NCI-H1105 (cell line): ENCODE data around the gene HSPA9.

Source experiments
- DNase-seq: peaks from one replicate; lab custom pipeline; 2025; lab: John Stamatoyannopoulos, UW

The HSPA9 gene

GRCh38 chr5:138560971-138561370 lies 14.2 kb downstream of the HSPA9 start:
- DNase-seq, result no peak

- no peak for DNase-seq
These were observed 15.3 kb downstream of the HSPA9 start for GRCh38 chr5:138559937-138560336.

- no peak for DNase-seq
These were observed 17.5 kb downstream of the HSPA9 start for GRCh38 chr5:138557677-138558076.

GRCh38 chr5:138554143-138554542 lies 21.1 kb downstream of the HSPA9 start:
- DNase-seq, result no peak

- DNase-seq, result no peak
These were observed 21.6 kb downstream of the HSPA9 start for GRCh38 chr5:138553437-138554095.

- no peak for DNase-seq
These were observed 22.5 kb downstream of the HSPA9 start for GRCh38 chr5:138552657-138553056.

- DNase-seq, result no peak
These were observed 25.8 kb downstream of the HSPA9 start for GRCh38 chr5:138549414-138549813.

GRCh38 chr5:138545919-138546562 lies 29.2 kb downstream of the HSPA9 start:
- no peak for DNase-seq

- DNase-seq, result no peak
These were observed 30.7 kb downstream of the HSPA9 start for GRCh38 chr5:138544181-138545134.

GRCh38 chr5:138543730-138544104 lies 31.5 kb downstream of the HSPA9 start:
- DNase-seq, result no peak

GRCh38 chr5:138542956-138543729 lies 32.1 kb downstream of the HSPA9 start, which contains the start of gene ETF1:
TSS of gene ETF1 (minus strand) at chr5:138543236. CDS start at chr5:138542918, 318 bp downstream.
- DNase-seq, result peak; percentile 92

- no peak for DNase-seq
These were observed 32.8 kb downstream of the HSPA9 start for GRCh38 chr5:138542180-138542955.

- DNase-seq, result no peak
These were observed 33.6 kb downstream of the HSPA9 start for GRCh38 chr5:138541511-138542179.

GRCh38 chr5:138539791-138540190 lies 35.4 kb downstream of the HSPA9 start:
- no peak for DNase-seq

- no peak for DNase-seq
These were observed 36.1 kb downstream of the HSPA9 start for GRCh38 chr5:138538943-138539627.

GRCh38 chr5:138536665-138537315 lies 38.4 kb downstream of the HSPA9 start:
- no peak for DNase-seq

- DNase-seq, result no peak
These were observed 39.0 kb downstream of the HSPA9 start for GRCh38 chr5:138536215-138536614.

- DNase-seq, result no peak
These were observed 40.9 kb downstream of the HSPA9 start for GRCh38 chr5:138533973-138534941.
